BJ (cell line): ENCODE data around the gene TRIM69. TPM values are rescaled to one million over a fixed set of nuclear protein-coding genes. Genes with fewer than 3 reads are reported as not detected.

Experiments used
- CTCF ChIA-PET: fragments of 350-600 bp; formaldehyde crosslinking; extraction: SDS; loops from one replicate; lab custom pipeline; 2021; ENCODE audit warnings: antibody characterized with exemption, inconsistent platforms; lab: Yijun Ruan, JAX
- POLR2A ChIA-PET: fragments of 300-600 bp; sonication (Branson Sonifier 250); formaldehyde crosslinking; extraction: SDS; loops from one replicate; lab custom pipeline; 2021; ENCODE audit warnings: antibody characterized with exemption; lab: Charles Lee
- DNase-seq: peaks from one replicate; pipeline ENCODE4 v3.0.0-alpha.2; 2011; ENCODE audit warnings: low read depth
- H3K27me3 ChIP-seq: 2 replicates; pipeline ENCODE4 v1.6.0; 2011; ENCODE audit warnings: low read length; ENCODE audit not compliant: control insufficient read depth, insufficient read depth
- H3K36me3 ChIP-seq: 2 replicates; pipeline ENCODE4 v1.5.1; 2011; ENCODE audit warnings: low read length; ENCODE audit not compliant: control insufficient read depth, insufficient read depth
- H3K4me3 ChIP-seq: 2 replicates; pipeline ENCODE4 v1.5.1; 2011; ENCODE audit warnings: low read depth, mild to moderate bottlenecking, control low read depth, low read length
- polyA plus RNA-seq: library from polyadenylated mRNA; depleted of rRNA; stranded (reverse); fragments of >200 nt; gene quantifications from 2 replicates; pipeline ENCODE4 v1.2.3, GENCODE V29; 2011
- TF ChIP-seq, protein P1 (sequence below): IDR thresholded peaks from 2 replicates; pipeline ENCODE4 v1.5.1; 2011; ENCODE audit warnings: low read depth, mild to moderate bottlenecking, control low read depth, inconsistent platforms, low read length, moderate library complexity; ENCODE audit not compliant: insufficient read depth

The TRIM69 gene
- polyA plus RNA-seq, 1 experiment, result 10.8 TPM

GRCh38 chr15:44790215-44790614, 53.9 kb downstream of the TRIM69 start:
- no peaks in the 10 kb centered on the region for H3K36me3 ChIP-seq
- TF ChIP-seq, protein P1, sequence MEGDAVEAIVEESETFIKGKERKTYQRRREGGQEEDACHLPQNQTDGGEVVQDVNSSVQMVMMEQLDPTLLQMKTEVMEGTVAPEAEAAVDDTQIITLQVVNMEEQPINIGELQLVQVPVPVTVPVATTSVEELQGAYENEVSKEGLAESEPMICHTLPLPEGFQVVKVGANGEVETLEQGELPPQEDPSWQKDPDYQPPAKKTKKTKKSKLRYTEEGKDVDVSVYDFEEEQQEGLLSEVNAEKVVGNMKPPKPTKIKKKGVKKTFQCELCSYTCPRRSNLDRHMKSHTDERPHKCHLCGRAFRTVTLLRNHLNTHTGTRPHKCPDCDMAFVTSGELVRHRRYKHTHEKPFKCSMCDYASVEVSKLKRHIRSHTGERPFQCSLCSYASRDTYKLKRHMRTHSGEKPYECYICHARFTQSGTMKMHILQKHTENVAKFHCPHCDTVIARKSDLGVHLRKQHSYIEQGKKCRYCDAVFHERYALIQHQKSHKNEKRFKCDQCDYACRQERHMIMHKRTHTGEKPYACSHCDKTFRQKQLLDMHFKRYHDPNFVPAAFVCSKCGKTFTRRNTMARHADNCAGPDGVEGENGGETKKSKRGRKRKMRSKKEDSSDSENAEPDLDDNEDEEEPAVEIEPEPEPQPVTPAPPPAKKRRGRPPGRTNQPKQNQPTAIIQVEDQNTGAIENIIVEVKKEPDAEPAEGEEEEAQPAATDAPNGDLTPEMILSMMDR, result no peak
- H3K27me3 ChIP-seq, result peaks cover 8% of the 10 kb centered on the region
- ChIA-PET CTCF (no interaction called here), POLR2A (no interaction called here)
- H3K4me3 ChIP-seq, result no peak overlapping the region
- DNase-seq, result no peak

- peaks cover 8% of the 10 kb centered on the region for H3K27me3 ChIP-seq
- no peak for DNase-seq
- H3K36me3 ChIP-seq, result no peaks in the 10 kb centered on the region
- TF ChIP-seq, protein P1, result no peak
- H3K4me3 ChIP-seq, result no peak overlapping the region
- CTCF ChIA-PET, result no interaction called here
- POLR2A ChIA-PET, result no interaction called here
Measured at GRCh38 chr15:44790656-44791055, 54.3 kb downstream of the TRIM69 start.

- POLR2A ChIA-PET, result no interaction called here
- CTCF ChIA-PET, result no interaction called here
- TF ChIP-seq, protein P1, result no peak
- DNase-seq, result no peak
- H3K36me3 ChIP-seq, result no peaks in the 10 kb centered on the region
- no peak overlapping the region for H3K4me3 ChIP-seq
- peaks cover 8% of the 10 kb centered on the region for H3K27me3 ChIP-seq
Measured at GRCh38 chr15:44792715-44793114, 56.4 kb downstream of the TRIM69 start.

DNA sequence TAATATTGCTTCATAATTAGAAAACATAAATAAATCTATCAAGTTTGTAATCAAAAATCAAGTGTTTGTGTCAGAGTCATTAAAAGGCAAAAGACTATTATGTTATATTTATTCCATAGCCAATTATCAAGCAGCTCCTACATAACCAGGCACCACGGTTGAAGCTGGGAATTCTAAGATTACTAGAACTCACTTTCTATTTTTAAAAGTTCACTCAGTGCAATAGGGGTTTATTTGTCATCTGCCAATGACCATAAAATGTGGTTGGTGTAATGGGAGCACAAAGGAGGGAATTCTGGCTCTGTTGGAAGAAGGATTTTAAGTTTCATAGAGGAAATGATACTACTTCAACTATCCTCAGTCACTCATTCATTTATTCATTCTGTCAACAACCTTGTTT, 57.7 kb downstream of the TRIM69 start:
- TF ChIP-seq, protein P1, result no peak
- ChIA-PET CTCF (no interaction called here), POLR2A (no interaction called here)
- no peak for DNase-seq
- H3K4me3 ChIP-seq, result no peak overlapping the region
- no peaks in the 10 kb centered on the region for H3K36me3 ChIP-seq
- H3K27me3 ChIP-seq, result peaks cover 8% of the 10 kb centered on the region

DNA sequence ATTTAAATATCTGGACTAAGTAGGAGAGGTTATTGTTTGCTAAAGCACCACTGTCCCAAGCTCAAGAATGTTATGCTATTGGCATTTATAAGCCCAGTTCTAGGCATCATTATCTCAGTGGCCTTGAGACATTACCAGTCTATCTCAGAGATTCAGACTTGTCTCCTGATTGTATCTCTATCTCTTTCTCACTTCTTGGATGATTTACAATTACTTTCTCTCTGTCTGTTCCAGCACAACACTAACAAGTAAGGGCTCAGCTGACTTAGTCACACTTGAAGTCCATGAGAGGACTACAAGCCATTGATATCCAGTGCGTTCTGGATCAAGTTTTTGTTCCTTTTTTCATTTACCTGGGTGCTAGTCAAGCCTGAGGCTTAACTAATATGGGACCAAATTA, 60.2 kb downstream of the TRIM69 start:
- no peak overlapping the region for H3K4me3 ChIP-seq
- H3K36me3 ChIP-seq, result no peaks in the 10 kb centered on the region
- CTCF ChIA-PET, result no interaction called here
- no peak for DNase-seq
- POLR2A ChIA-PET, result no interaction called here
- 0 out of 2 replicates have a peak, but pooled peaks cover 3% of the 10 kb centered on the region for H3K27me3 ChIP-seq
- TF ChIP-seq, protein P1, result no peak
